Non-pigmented ciliary epithelial cell (primary cell): Measurements from ENCODE around the gene CLNK.
"Not testable (repeated sequence)": the region's sequence is repeated elsewhere in the genome, so short reads cannot be mapped to it uniquely, and the experiment has no call there.

Experiments
- DNase-seq: peaks from one replicate; pipeline ENCODE4 v3.0.0-alpha.2; 2010; ENCODE audit warnings: low read depth

CLNK gene

DNA sequence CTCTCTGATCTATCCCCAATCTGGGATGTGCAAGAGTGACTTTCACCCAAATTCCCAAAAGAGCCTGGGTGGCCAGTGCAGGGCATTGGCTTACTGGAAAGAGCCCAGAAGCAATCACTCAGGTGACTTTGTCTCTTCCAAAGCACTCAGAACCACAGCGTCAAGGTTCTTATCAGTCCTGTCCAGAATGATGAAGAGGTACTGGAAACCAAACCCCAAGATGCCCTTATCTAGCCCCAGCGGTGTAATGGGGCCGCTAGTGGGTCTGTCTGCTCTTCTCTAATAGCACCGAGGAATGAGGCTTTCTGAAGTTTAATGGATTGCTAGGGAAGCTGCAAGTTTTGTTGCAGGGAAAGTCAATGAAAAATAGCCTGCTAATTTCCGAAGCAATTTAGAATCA is 21.6 kb downstream of the CLNK start:
- DNase-seq = no peak

DNA sequence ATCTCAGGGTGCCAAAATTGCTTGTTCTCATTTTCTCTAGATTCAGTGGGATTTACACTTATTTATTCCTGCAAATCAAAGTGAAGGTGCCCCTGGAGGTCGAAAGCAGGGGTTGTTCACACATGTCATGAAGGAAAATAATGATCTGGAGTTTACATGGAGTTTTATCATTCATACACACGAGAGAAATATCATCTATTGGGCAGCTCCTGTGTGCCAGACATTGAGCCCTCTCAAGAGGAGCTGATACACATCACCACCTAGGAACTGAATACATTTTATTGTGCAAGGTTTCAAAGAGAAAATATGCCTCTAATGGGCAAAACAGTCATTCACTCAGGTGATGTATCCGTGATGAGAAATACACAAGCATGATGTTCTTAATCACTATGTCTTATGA is 23.5 kb downstream of the CLNK start:
- no peak for DNase-seq

- DNase-seq = no peak
Measured at GRCh38 chr4:10659251-10659650, 25.3 kb downstream of the CLNK start.

DNA sequence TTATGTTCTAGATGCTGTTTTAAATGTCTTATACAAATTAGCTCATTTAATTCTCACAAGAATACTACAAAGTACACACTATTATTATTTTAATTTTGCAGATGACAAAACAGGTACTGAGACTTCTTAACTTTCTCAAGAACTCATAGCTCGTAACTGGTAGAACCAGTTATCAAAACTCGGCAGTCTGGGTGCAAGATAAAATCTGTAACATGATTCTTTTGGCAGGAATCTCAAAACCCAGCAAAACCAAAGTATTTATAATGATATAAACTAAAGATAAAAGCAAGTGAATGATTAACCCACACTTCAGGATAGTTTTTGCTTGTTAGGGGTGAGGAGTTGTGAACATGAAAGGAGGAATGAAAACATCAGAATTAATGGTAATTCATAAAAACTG is 27.6 kb downstream of the CLNK start:
- DNase-seq = no peak

GRCh38 chr4:10656420-10656819 is 28.1 kb downstream of the CLNK start:
- DNase-seq = no peak

DNA sequence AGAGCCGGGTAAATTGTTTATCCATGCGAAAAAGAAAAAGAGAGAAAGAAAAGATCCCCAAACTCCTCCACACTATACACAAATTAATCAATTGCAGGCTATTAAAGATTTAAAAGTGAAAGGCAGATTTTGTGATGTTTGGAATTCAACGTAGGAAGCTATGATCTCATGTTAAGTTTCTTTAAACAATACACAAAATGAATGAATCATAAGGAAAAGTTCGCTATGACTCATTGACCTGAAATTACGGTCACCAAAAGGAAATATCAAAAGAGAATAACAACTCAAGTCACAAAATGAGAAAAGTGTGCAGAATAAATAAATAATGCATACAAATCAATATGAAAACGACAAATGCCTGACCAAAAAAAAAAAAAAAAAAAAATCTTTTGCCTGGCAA is 28.6 kb downstream of the CLNK start:
- DNase-seq = peak; percentile 49

DNA sequence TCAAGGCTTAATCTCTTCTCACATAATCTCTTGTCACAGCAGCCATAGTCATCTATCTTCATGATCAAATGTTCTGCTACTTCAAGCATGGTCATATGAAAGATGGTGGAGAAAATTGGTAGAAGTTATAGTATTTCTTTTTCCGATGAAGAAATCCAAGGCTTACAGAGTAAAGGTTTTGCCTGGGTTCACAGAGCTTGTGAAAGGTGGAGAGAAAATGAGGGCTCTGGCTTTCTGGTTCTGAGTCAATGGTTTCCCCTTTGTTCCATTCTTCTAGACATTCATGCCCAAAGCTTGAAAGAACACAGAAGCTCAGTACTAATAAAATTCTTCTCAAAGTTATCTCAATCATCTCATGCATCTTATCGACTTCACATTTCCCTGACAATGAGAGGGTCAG is 36.1 kb downstream of the CLNK start:
- no peak for DNase-seq

DNA sequence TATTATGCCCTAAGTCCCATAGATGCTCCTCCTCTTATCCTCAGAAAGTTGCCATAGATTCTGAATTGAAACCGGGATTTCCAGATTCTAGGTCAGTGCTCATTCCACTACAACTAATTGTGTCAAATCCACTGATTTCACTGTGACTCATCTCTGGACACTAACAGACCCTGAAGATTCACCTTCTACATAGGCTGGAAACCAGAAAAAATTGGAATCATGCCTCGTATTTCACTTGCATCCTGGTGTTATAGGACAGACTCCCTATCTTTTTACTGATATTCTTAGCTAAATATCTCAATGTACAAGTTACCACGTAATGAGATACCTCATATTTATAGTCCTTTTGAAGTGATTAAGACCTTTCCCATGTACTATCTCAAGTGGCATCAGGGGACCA is 36.7 kb downstream of the CLNK start:
- no peak for DNase-seq

GRCh38 chr4:10643600-10644425 is 40.8 kb downstream of the CLNK start:
- DNase-seq = no peak

DNA sequence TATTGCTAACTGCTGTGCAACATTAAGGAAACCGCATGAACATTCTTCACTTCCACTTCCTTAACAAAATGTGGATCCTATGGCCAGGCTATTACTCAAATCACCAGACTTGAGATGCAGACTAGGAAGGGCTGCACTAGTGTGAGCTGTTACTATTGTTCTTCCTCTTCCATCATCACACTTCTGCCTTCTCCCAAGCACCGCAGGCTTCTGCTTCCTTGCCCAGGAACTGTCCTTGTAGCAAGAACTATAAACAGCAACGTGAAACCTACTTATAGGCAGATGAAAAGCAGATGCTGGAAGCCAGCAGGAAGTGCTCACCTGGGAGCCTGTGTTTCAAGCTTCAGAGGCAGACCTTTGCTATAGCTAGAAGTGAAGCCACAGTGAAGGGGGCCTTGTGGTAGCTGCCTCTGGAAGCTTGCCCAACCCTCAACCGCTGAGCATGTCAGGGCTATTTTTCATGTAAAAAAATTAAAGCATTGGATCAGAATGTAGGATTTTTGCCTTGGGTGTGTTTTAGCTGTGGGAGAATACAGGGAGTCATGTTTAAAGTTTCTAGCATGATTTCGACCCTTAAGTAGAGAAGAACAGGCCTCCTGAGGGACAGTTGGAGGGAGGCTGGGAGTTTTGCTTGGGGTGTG is 43.9 kb downstream of the CLNK start:
- no peak for DNase-seq

DNA sequence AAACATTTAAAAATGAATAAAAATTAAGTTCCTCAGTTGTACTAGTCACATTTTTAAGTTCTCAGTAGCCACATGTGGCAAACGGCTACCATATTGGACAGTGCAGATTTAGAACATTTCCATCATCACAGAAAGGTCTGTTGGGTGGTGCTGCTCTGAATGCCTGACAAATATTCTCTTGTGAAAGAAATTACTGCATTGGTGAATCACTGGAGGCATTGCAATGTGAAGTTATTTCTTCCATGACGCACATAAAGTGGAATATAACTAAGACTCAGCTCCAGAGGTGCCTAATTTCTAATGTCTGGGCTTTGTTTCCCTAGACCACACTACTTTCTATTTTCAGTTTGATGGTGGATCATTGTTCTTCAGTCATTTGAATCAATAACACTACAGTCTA is 44.9 kb downstream of the CLNK start:
- no peak for DNase-seq

GRCh38 chr4:10639100-10639499 is 45.5 kb downstream of the CLNK start:
- no peak for DNase-seq

DNA sequence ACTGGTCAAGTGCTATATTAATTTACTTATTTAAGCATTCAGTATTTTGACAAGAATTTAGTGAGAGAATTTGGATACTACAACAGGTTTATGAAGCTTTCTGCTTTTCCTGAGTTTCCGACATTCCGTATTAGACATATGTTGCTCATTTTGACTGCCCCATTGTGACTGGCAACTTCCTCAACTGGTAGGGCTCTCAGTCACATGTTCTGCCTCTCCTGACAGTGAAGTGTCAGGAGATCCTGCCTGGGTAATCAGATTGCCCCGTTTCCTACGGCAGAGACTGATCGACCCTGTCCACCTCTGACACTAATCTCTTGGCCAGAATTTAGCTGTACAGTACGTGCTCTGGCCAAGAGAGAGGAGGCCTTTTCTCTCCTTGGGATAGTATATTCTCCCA is 49.5 kb downstream of the CLNK start:
- no peak for DNase-seq

- DNase-seq = no peak
Measured at GRCh38 chr4:10629394-10629793, 55.2 kb downstream of the CLNK start.

DNA sequence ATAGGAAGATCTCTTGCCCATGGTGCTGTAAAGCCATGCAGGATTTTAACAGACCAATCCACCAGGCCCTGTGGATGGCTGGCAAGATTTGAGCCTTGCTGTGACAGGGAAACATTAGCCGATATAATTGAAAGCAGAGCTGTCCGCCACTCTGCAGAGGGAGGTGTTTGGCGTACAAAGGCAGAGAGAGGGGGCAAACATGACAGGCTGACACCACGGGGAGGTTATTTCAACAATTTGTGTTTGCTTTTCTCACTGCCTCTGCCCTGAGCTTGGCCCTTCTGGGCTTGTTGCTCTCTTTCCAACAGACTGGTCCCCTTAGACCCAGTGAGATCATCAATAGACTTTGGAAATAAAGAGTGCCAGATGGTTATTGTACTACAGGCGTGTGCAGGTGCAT is 59.4 kb downstream of the CLNK start:
- DNase-seq = no peak

DNA sequence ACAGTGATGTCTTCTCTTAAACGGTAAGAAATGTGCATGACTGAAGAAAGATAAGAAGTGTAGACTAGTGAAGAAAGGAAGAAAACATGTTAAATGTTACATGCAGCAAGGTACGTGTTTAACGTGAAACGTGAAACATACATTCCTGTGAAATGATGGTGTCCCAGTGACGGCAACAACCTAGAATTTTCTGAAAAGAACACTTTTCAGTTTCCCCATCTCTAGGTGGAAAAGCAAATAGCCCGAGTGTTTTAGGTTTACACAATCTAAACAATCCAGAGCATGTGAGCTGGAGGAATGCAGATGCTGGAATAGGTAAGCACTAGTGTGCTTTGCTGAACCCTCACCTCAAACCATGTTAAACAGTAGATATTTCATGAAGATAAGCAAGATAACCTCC is 60.7 kb downstream of the CLNK start:
- DNase-seq = no peak

DNA sequence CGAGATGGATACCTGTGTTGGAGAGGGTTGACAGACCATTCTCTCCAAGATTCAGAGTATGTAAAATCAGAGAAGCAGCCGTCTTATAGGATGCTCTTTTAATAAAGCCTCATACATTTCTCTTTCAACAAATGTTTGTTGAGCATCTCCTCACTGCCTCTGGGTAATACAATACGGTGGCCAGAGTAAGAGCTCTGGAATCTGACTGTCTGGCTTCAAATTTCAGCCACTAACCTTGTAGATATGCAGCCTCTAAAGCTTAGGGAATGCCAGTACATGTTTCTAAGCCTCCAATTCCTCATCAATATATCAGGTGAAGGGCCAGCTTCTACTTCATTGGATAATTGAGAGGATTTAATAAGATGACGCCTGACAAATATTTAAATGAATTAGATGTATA is 61.3 kb downstream of the CLNK start:
- DNase-seq = no peak

DNA sequence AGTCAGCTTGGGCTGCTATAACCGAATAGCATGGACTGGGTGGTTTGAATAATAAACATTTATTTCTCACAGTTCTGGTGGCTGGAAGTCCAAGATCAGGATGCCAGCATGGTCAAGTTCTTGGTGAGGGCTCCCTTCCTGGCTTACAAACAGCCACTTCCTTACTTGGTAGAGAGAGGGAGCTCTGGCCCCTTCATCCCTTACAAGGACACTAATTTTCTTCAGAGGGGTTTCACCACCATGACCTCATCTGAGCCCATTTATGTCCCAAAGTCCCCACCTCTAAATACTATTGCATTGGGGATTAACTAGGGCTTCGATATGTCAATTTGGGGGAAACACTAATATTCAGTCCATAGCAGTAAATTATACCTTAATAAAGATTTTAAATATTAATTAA is 61.8 kb downstream of the CLNK start:
- no peak for DNase-seq

GRCh38 chr4:10620935-10621488 is 63.6 kb downstream of the CLNK start:
- DNase-seq = no peak

GRCh38 chr4:10619855-10620254 is 64.7 kb downstream of the CLNK start:
- DNase-seq = no peak

DNA sequence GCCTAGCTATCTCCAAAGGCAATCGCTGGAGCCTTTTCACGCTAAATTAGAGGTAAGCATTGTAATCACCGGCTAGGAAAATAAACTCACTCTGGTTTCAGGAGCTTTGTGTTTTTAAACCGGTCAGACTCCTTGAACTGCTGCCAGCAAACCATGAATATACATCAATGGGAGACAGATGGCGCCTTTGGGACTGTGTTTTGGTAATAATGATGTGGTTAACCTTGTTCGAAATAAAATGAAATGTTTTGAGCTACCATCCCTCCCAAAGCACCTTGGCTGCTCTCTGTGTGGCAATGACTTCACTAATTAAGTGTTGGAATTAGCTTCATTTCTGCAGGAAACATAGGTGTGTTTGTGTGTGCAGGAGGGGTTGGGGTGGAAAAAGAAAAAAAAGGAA is 65.3 kb downstream of the CLNK start:
- no peak for DNase-seq

DNA sequence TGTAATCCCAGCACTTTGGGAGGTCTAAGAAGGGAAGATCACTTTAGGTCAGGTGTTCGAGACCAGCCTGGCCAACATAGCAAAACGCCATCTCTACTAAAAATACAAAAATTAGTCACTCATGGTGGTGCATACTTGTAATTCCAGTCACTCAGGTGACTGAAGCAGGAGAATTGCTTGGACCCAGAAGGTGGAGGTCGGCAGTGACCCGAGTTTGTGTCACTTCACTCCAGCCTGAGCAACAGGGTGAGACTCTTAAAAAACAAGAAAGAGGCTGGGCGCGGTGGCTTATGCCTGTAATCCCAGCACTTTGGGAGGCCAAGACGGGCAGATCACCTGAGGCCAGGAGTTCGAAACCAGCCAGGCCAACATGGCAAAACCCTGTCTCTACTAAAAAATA is 69.6 kb downstream of the CLNK start:
- DNase-seq = not testable (repeated sequence)

DNA sequence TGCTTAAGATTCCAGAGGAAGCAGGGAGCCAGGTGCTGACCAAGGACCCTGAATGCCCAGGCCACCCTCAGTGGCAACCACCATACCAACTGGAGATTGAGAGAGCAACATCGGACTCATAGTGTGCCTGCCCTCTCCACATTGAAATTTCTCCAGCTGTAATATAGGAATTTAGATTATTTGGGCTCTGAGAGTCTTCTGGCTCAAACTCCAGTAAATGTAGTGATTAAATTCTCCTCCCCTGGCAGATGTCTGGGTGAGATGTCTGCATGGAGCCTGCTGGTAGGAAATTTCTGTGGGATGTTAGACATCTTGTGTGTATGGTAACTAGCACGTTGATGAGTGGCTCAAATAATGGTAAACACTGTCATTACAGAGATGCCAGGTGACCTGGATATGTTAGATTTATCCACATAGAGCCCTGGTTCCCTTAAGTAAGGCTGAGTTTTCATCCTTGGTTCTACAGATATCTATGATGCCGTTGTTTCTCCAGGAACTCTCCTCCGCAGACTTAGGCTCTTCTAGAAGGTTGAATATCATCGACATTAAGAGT is 70.6 kb downstream of the CLNK start:
- DNase-seq = no peak
